GM23338 (cell line): ENCODE measurements around the gene CCDC85B.

Experiments used
- CREB1 ChIP-seq: fragments of 250-450 bp; sonication (Bioruptor Pico); IDR thresholded peaks from 2 replicates; pipeline ENCODE4 v1.5.0; 2020; ENCODE audit warnings: low read depth, mild to moderate bottlenecking, moderate library complexity
- CTCF ChIP-seq, 2 experiments: fragments of 200-600 bp in 1 of 2; sonication (generic) in 1 of 2; conservative IDR thresholded peaks; 2 replicates each; pipeline versions ENCODE4 v1.5.1 to v1.6.1; 2016 to 2017; ENCODE audit warnings: antibody characterized with exemption in 2 of 2, low read depth in 2 of 2, mild to moderate bottlenecking in 2 of 2, moderate library complexity in 1 of 2
- EZH2 ChIP-seq: fragments of 200-600 bp; sonication (generic); IDR thresholded peaks from one replicate; pipeline ENCODE4 v1.8.0; 2017; ENCODE audit warnings: antibody characterized with exemption, mild to moderate bottlenecking, low read depth; ENCODE audit not compliant: unreplicated experiment
- EZH2phosphoT487 ChIP-seq: fragments of 200-600 bp; sonication (generic); IDR thresholded peaks from one replicate; pipeline ENCODE4 v1.8.1; 2018; ENCODE audit warnings: antibody characterized with exemption; ENCODE audit not compliant: unreplicated experiment
- POLR2AphosphoS5 ChIP-seq: IDR thresholded peaks from 2 replicates; pipeline ENCODE4 v1.6.1; 2016; ENCODE audit warnings: antibody characterized with exemption, low read depth

- TF ChIP-seq CTCF (conservative IDR thresholded peaks at IDR 0.05; ENCODE audit: low read depth in 2 of 2), result no peak
- TF ChIP-seq EZH2, result no peak
- TF ChIP-seq POLR2AphosphoS5, result no peak
- no peak for TF ChIP-seq EZH2phosphoT487
- no peak for TF ChIP-seq CREB1 (CRISPR knock-in tag)
Observed at GRCh38 chr11:65898656-65899355, 8.3 kb downstream of the CCDC85B start.
